ENCODE measurements around the gene PEAK1.

The PEAK1 gene

DNA sequence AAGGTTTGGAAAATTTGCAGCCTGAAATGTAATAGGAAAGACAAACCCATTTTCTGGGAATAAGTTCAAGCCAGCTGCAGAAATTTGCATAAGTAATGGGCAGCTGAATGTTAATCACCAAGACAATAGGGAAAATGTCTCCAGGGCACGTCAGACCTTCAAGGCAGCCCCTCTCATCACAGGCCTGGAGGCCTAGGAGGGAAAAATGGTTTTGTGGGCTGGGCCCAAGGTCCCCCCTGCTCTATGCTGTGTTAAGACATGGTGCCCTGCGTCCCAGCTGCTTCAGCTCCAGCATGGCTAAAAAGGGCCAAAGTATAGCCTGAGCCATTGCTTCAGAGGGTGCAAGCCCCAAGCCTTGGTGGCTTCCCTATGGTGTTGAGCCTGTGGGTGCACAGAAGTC, 184.3 kb downstream of the PEAK1 start:
- no peak overlapping the region for H3K27ac ChIP-seq (ENCODE audit: low read depth, low read length)
- H4K91ac ChIP-seq (ENCODE audit: low read depth, low read length), result no peak overlapping the region
- no peak overlapping the region for H2BK12ac ChIP-seq (ENCODE audit: low read length)
- H3K18ac ChIP-seq (ENCODE audit: low read length), result no peak overlapping the region
- H3K9me3 ChIP-seq (ENCODE audit: insufficient read depth, low read depth, low read length), result peaks cover 7% of the 10 kb centered on the region
- peaks cover 3 to 10% of the 10 kb centered on the region in 2 experiments for H3K36me3 ChIP-seq (ENCODE audit: control insufficient read depth in 1 of 2, insufficient read depth in 2 of 2, low read length in 2 of 2)
- no peaks in the 10 kb centered on the region for H3K4me1 ChIP-seq (ENCODE audit: control insufficient read depth in 1 of 2, insufficient read depth in 2 of 2, low read length in 2 of 2)
- WGBS (ENCODE audit: extremely low coverage, insufficient coverage, insufficient read length), result no CpG with 5 or more reads among the region's 2 CpGs
- no peak overlapping the region for H4K8ac ChIP-seq (ENCODE audit: low read depth, low read length)
- H3K14ac ChIP-seq (ENCODE audit: low read length), result no peak overlapping the region
- no peak overlapping the region for H3K4me2 ChIP-seq (ENCODE audit: low read length)
- no peak overlapping the region for H4K12ac ChIP-seq (ENCODE audit: low read depth, low read length)
- H3K9ac ChIP-seq (ENCODE audit: low read length), result no peak overlapping the region
- H2BK120ac ChIP-seq (ENCODE audit: insufficient read depth, low read length, poor library complexity), result no peak overlapping the region
- DNase-seq, result no peak
- no peaks in the 10 kb centered on the region for H3K79me1 ChIP-seq (ENCODE audit: low read length)
- H3K4me3 ChIP-seq (ENCODE audit: low read depth, low read length), result peak overlapping the region; percentile 20
- no peak overlapping the region for H2BK5ac ChIP-seq (ENCODE audit: low read depth, low read length, poor library complexity)
- no peak overlapping the region for H2AK5ac ChIP-seq (ENCODE audit: low read length)
- no peak overlapping the region for H2AFZ ChIP-seq (ENCODE audit: insufficient read depth, low read length, poor library complexity)
- H3K27me3 ChIP-seq (ENCODE audit: insufficient read depth, low read length), result no peaks in the 10 kb centered on the region
- H3K79me2 ChIP-seq (ENCODE audit: control insufficient read depth, insufficient read depth, low read length, poor library complexity), result no peaks in the 10 kb centered on the region
- no peak overlapping the region for H3K23ac ChIP-seq (ENCODE audit: low read length)
- no peak overlapping the region for H3K4ac ChIP-seq (ENCODE audit: low read depth, low read length)

DNA sequence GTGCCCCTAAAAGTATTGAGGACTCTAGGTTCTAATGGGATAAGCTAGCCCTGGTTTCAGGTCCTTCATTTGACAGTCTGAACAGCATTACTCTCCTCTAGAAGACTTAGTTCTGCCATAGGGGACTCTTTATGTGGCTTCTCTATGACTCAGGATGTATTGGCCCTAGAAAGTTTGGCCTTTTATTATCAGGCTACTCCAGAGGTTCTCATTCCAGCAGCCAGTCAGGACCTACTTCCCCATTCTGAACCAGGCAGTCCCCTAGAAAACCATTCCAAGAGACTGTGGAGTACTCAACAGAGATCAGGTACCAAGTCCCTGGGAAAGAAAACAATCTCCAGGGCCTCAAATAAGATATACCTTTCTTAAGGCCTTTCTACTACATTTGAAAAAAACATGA, 191.1 kb downstream of the PEAK1 start:
- H4K12ac ChIP-seq (ENCODE audit: low read depth, low read length), result no peak overlapping the region
- H4K91ac ChIP-seq (ENCODE audit: low read depth, low read length), result no peak overlapping the region
- H3K36me3 ChIP-seq (ENCODE audit: control insufficient read depth in 1 of 2, insufficient read depth in 2 of 2, low read length in 2 of 2), result no peaks in the 10 kb centered on the region
- H2BK120ac ChIP-seq (ENCODE audit: insufficient read depth, low read length, poor library complexity), result no peak overlapping the region
- no peak overlapping the region for H3K27ac ChIP-seq (ENCODE audit: low read depth, low read length)
- H3K4ac ChIP-seq (ENCODE audit: low read depth, low read length), result no peak overlapping the region
- no peak overlapping the region for H3K4me3 ChIP-seq (ENCODE audit: low read depth, low read length)
- no peak overlapping the region for H3K9ac ChIP-seq (ENCODE audit: low read length)
- no peak overlapping the region for H3K23ac ChIP-seq (ENCODE audit: low read length)
- no peak overlapping the region for H3K18ac ChIP-seq (ENCODE audit: low read length)
- no peak overlapping the region for H2BK5ac ChIP-seq (ENCODE audit: low read depth, low read length, poor library complexity)
- H3K79me2 ChIP-seq (ENCODE audit: control insufficient read depth, insufficient read depth, low read length, poor library complexity), result no peaks in the 10 kb centered on the region
- no peak overlapping the region for H3K4me2 ChIP-seq (ENCODE audit: low read length)
- H3K9me3 ChIP-seq (ENCODE audit: insufficient read depth, low read depth, low read length), result no peaks in the 10 kb centered on the region
- no peak overlapping the region for H2AFZ ChIP-seq (ENCODE audit: insufficient read depth, low read length, poor library complexity)
- no peak overlapping the region for H2BK12ac ChIP-seq (ENCODE audit: low read length)
- no peaks in the 10 kb centered on the region for H3K4me1 ChIP-seq (ENCODE audit: control insufficient read depth in 1 of 2, insufficient read depth in 2 of 2, low read length in 2 of 2)
- H3K27me3 ChIP-seq (ENCODE audit: insufficient read depth, low read length), result no peaks in the 10 kb centered on the region
- no peak for DNase-seq
- H2AK5ac ChIP-seq (ENCODE audit: low read length), result no peak overlapping the region
- H3K14ac ChIP-seq (ENCODE audit: low read length), result no peak overlapping the region
- no peak overlapping the region for H4K8ac ChIP-seq (ENCODE audit: low read depth, low read length)
- no peaks in the 10 kb centered on the region for H3K79me1 ChIP-seq (ENCODE audit: low read length)

DNA sequence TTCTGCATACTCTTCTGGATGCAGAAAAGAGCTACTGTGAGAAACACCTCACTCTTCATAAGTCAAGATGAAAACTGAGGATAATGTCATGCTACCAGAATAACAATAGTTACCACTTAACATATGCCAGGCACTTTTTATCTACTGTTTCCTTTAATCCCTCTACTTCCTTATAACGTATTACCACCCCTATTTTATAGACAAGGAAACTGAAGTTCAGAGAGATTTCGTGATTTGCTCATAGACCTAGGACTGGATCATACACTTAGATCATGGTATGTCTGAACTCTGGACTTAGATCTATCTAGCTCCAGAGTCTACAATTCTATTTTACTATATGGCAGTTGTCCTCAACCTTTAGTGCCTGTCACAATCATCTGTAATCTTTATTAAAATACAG, 193.3 kb downstream of the PEAK1 start:
- Histone ChIP-seq H4K12ac (ENCODE audit: low read depth, low read length) (no peak overlapping the region), H2BK5ac (ENCODE audit: low read depth, low read length, poor library complexity) (no peak overlapping the region), H4K91ac (ENCODE audit: low read depth, low read length) (no peak overlapping the region), H2AFZ (ENCODE audit: insufficient read depth, low read length, poor library complexity) (no peak overlapping the region), H3K27me3 (ENCODE audit: insufficient read depth, low read length) (no peaks in the 10 kb centered on the region), H3K14ac (ENCODE audit: low read length) (no peak overlapping the region), H3K9ac (ENCODE audit: low read length) (no peak overlapping the region), H3K4me2 (ENCODE audit: low read length) (no peak overlapping the region), H4K8ac (ENCODE audit: low read depth, low read length) (no peak overlapping the region), H3K27ac (ENCODE audit: low read depth, low read length) (no peak overlapping the region), H3K36me3 (ENCODE audit: control insufficient read depth in 1 of 2, insufficient read depth in 2 of 2, low read length in 2 of 2) (no peaks in the 10 kb centered on the region), H3K9me3 (ENCODE audit: insufficient read depth, low read depth, low read length) (no peaks in the 10 kb centered on the region), H3K4me3 (ENCODE audit: low read depth, low read length) (no peak overlapping the region), H3K18ac (ENCODE audit: low read length) (no peak overlapping the region), H3K23ac (ENCODE audit: low read length) (no peak overlapping the region), H2BK120ac (ENCODE audit: insufficient read depth, low read length, poor library complexity) (no peak overlapping the region), H3K79me1 (ENCODE audit: low read length) (no peaks in the 10 kb centered on the region), H3K4ac (ENCODE audit: low read depth, low read length) (no peak overlapping the region), H3K79me2 (ENCODE audit: control insufficient read depth, insufficient read depth, low read length, poor library complexity) (no peaks in the 10 kb centered on the region), H2BK12ac (ENCODE audit: low read length) (no peak overlapping the region), H2AK5ac (ENCODE audit: low read length) (no peak overlapping the region), H3K4me1 (ENCODE audit: control insufficient read depth in 1 of 2, insufficient read depth in 2 of 2, low read length in 2 of 2) (no peaks in the 10 kb centered on the region)
- no peak for DNase-seq
- WGBS (ENCODE audit: extremely low coverage, insufficient coverage, insufficient read length), result no CpG with 5 or more reads among the region's 2 CpGs

DNA sequence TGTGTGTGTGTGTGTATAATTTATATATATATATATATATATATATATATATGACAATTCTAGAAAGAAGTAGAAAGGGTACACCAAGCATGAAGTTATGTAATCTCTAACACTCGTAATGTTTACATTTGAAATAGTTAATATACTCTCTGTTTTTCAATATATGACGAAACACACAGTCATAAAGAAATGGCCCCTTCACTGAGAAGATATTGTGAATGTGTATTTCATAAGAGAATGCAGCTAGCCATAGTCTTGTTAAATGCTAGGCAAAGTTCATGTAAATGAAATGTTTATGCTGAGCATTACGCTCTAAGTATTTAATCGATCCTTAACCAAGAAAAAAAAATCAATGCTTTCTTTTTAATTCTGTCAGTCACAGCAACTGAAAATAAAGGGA, 194.3 kb downstream of the PEAK1 start:
- no peak overlapping the region for H4K12ac ChIP-seq (ENCODE audit: low read depth, low read length)
- H3K4me1 ChIP-seq (ENCODE audit: control insufficient read depth in 1 of 2, insufficient read depth in 2 of 2, low read length in 2 of 2), result no peaks in the 10 kb centered on the region
- no peak for DNase-seq
- H3K4ac ChIP-seq (ENCODE audit: low read depth, low read length), result no peak overlapping the region
- no peaks in the 10 kb centered on the region for H3K9me3 ChIP-seq (ENCODE audit: insufficient read depth, low read depth, low read length)
- no peaks in the 10 kb centered on the region for H3K79me2 ChIP-seq (ENCODE audit: control insufficient read depth, insufficient read depth, low read length, poor library complexity)
- H2BK5ac ChIP-seq (ENCODE audit: low read depth, low read length, poor library complexity), result no peak overlapping the region
- H3K79me1 ChIP-seq (ENCODE audit: low read length), result no peaks in the 10 kb centered on the region
- no peak overlapping the region for H2AK5ac ChIP-seq (ENCODE audit: low read length)
- H4K91ac ChIP-seq (ENCODE audit: low read depth, low read length), result no peak overlapping the region
- H3K14ac ChIP-seq (ENCODE audit: low read length), result no peak overlapping the region
- H3K4me2 ChIP-seq (ENCODE audit: low read length), result no peak overlapping the region
- no peak overlapping the region for H3K27ac ChIP-seq (ENCODE audit: low read depth, low read length)
- H3K18ac ChIP-seq (ENCODE audit: low read length), result no peak overlapping the region
- no peaks in the 10 kb centered on the region for H3K36me3 ChIP-seq (ENCODE audit: control insufficient read depth in 1 of 2, insufficient read depth in 2 of 2, low read length in 2 of 2)
- WGBS (ENCODE audit: extremely low coverage, insufficient coverage, insufficient read length), result no CpG with 5 or more reads among the region's 4 CpGs
- no peak overlapping the region for H3K4me3 ChIP-seq (ENCODE audit: low read depth, low read length)
- H2AFZ ChIP-seq (ENCODE audit: insufficient read depth, low read length, poor library complexity), result no peak overlapping the region
- no peaks in the 10 kb centered on the region for H3K27me3 ChIP-seq (ENCODE audit: insufficient read depth, low read length)
- no peak overlapping the region for H2BK12ac ChIP-seq (ENCODE audit: low read length)
- H3K23ac ChIP-seq (ENCODE audit: low read length), result no peak overlapping the region
- H3K9ac ChIP-seq (ENCODE audit: low read length), result no peak overlapping the region
- no peak overlapping the region for H4K8ac ChIP-seq (ENCODE audit: low read depth, low read length)
- no peak overlapping the region for H2BK120ac ChIP-seq (ENCODE audit: insufficient read depth, low read length, poor library complexity)

DNA sequence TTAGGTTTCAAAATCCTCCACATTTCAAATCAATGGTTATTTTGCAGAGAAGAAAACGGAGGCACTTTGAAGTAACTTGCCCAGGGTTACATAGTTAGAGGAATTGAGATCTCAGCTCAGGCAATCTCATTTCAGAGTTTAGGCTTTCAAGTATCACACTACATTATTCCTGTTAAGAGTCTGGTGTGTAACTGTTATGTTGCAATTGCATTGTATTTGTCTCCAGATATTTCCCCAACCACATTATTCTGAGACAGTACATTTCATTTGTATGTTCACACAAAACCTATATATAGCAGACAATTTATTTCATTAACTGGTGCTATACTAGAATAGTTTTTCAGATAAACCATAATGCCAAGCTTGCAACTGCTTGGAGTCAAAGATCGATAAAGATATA, 194.8 kb downstream of the PEAK1 start:
- no peak overlapping the region for H3K4me3 ChIP-seq (ENCODE audit: low read depth, low read length)
- H3K4ac ChIP-seq (ENCODE audit: low read depth, low read length), result no peak overlapping the region
- H4K12ac ChIP-seq (ENCODE audit: low read depth, low read length), result no peak overlapping the region
- no CpG with 5 or more reads among the region's 2 CpGs for WGBS (ENCODE audit: extremely low coverage, insufficient coverage, insufficient read length)
- no peaks in the 10 kb centered on the region for H3K27me3 ChIP-seq (ENCODE audit: insufficient read depth, low read length)
- H2AFZ ChIP-seq (ENCODE audit: insufficient read depth, low read length, poor library complexity), result no peak overlapping the region
- H3K79me1 ChIP-seq (ENCODE audit: low read length), result no peaks in the 10 kb centered on the region
- H2BK12ac ChIP-seq (ENCODE audit: low read length), result no peak overlapping the region
- no peak overlapping the region for H2AK5ac ChIP-seq (ENCODE audit: low read length)
- H2BK5ac ChIP-seq (ENCODE audit: low read depth, low read length, poor library complexity), result no peak overlapping the region
- no peak overlapping the region for H3K4me2 ChIP-seq (ENCODE audit: low read length)
- no peaks in the 10 kb centered on the region for H3K79me2 ChIP-seq (ENCODE audit: control insufficient read depth, insufficient read depth, low read length, poor library complexity)
- H3K27ac ChIP-seq (ENCODE audit: low read depth, low read length), result no peak overlapping the region
- H3K36me3 ChIP-seq (ENCODE audit: control insufficient read depth in 1 of 2, insufficient read depth in 2 of 2, low read length in 2 of 2), result no peaks in the 10 kb centered on the region
- H3K18ac ChIP-seq (ENCODE audit: low read length), result no peak overlapping the region
- no peak overlapping the region for H2BK120ac ChIP-seq (ENCODE audit: insufficient read depth, low read length, poor library complexity)
- H4K8ac ChIP-seq (ENCODE audit: low read depth, low read length), result no peak overlapping the region
- no peak for DNase-seq
- H3K4me1 ChIP-seq (ENCODE audit: control insufficient read depth in 1 of 2, insufficient read depth in 2 of 2, low read length in 2 of 2), result no peaks in the 10 kb centered on the region
- no peak overlapping the region for H3K23ac ChIP-seq (ENCODE audit: low read length)
- no peak overlapping the region for H3K14ac ChIP-seq (ENCODE audit: low read length)
- H3K9me3 ChIP-seq (ENCODE audit: insufficient read depth, low read depth, low read length), result no peaks in the 10 kb centered on the region
- no peak overlapping the region for H3K9ac ChIP-seq (ENCODE audit: low read length)
- H4K91ac ChIP-seq (ENCODE audit: low read depth, low read length), result no peak overlapping the region

All from trophoblast cell (in vitro differentiated cells and primary cell).